Lung microvascular endothelial cell (primary cell): ENCODE measurements around the gene CROCC2. TPM values are rescaled to one million over a fixed set of nuclear protein-coding genes. Genes with fewer than 3 reads are reported as not detected.
"Not testable (repeated sequence)": the region's sequence is repeated elsewhere in the genome, so short reads cannot be mapped to it uniquely, and the experiment has no call there.

Source experiments
- DNase-seq, 2 donors: peaks; one replicate each; pipeline versions ENCODE4 v3.0.0 to v3.0.0-alpha.2; 2010; ENCODE audit warnings: low read depth in 2 of 2
- total RNA-seq: library from RNA; depleted of rRNA; stranded (reverse); fragments of >200 nt; gene quantifications from 2 replicates; pipeline ENCODE4 v1.2.1, GENCODE V29; 2014

Gene CROCC2
- total RNA-seq, 1 donor from 2014 or later = not detected

GRCh38 chr2:240965905-240966456 is 59.8 kb downstream of the CROCC2 start:
- no peak for DNase-seq

- no peak for DNase-seq
Measured at GRCh38 chr2:240966457-240966905, 60.3 kb downstream of the CROCC2 start.

- no peak for DNase-seq
Measured at GRCh38 chr2:240966906-240967680, 61.0 kb downstream of the CROCC2 start.

GRCh38 chr2:240967681-240968621 is 61.8 kb downstream of the CROCC2 start:
- no peak for DNase-seq

GRCh38 chr2:240968731-240969624 is 62.8 kb downstream of the CROCC2 start:
- DNase-seq = no peak

GRCh38 chr2:240970104-240970503 is 64.0 kb downstream of the CROCC2 start:
- DNase-seq = no peak

GRCh38 chr2:240970816-240971215 is 64.7 kb downstream of the CROCC2 start:
- DNase-seq = no peak

GRCh38 chr2:240972201-240972600 is 66.1 kb downstream of the CROCC2 start:
- DNase-seq = no peak

GRCh38 chr2:240972636-240973521 is 66.7 kb downstream of the CROCC2 start:
- no peak for DNase-seq

GRCh38 chr2:240974771-240975572 is 68.8 kb downstream of the CROCC2 start:
- no peak for DNase-seq

- DNase-seq = not testable (repeated sequence)
Measured at GRCh38 chr2:240975903-240976302, 69.8 kb downstream of the CROCC2 start.

- DNase-seq = no peak
Measured at GRCh38 chr2:240981280-240981679, 75.1 kb downstream of the CROCC2 start.

GRCh38 chr2:240981871-240982800 is 76.0 kb downstream of the CROCC2 start:
- no peak for DNase-seq

GRCh38 chr2:240982821-240983281 is 76.7 kb downstream of the CROCC2 start:
- no peak for DNase-seq

GRCh38 chr2:240983361-240983995 is 77.3 kb downstream of the CROCC2 start:
- DNase-seq = peak; percentile 64 to 78

- DNase-seq = no peak
Measured at GRCh38 chr2:240983996-240984498, 77.9 kb downstream of the CROCC2 start.
